Neural cell (in vitro differentiated cells): ENCODE data around the gene MPPED2. TPM values are rescaled to one million over a fixed set of nuclear protein-coding genes. Genes with fewer than 3 reads are reported as not detected.

Experiments
- H2AFZ ChIP-seq: fragments of 200-600, 300-800 bp; sonication (generic), shearing (Covaris generic); 2 replicates; pipeline ENCODE4 v1.6.0; 2014; ENCODE audit warnings: low read depth, mild to moderate bottlenecking, antibody characterized with exemption, low read length, moderate library complexity
- H3F3A ChIP-seq: fragments of 200-600 bp; shearing (Covaris generic); 2 replicates; pipeline ENCODE4 v1.6.1; 2016; ENCODE audit warnings: mild to moderate bottlenecking, moderate library complexity, mixed read lengths, antibody characterized with exemption, low read length; ENCODE audit not compliant: insufficient read depth, poor library complexity, severe bottlenecking
- H3K27ac ChIP-seq: fragments of 200-600, 300-800 bp; sonication (generic), shearing (Covaris generic); 2 replicates; pipeline ENCODE4 v1.5.1; 2014; ENCODE audit warnings: mild to moderate bottlenecking, low read length, moderate library complexity
- H3K27me3 ChIP-seq: fragments of 300-800, 200-600 bp; sonication (generic), shearing (Covaris generic); 2 replicates; pipeline ENCODE4 v1.6.0; 2014; ENCODE audit warnings: mild to moderate bottlenecking, low read depth, low read length, moderate library complexity; ENCODE audit not compliant: insufficient read depth
- H3K36me3 ChIP-seq: fragments of 300-800, 200-600 bp; sonication (generic), shearing (Covaris generic); 2 replicates; pipeline ENCODE4 v1.5.1; 2014; ENCODE audit warnings: mild to moderate bottlenecking, antibody characterized with exemption, low read length, moderate library complexity; ENCODE audit not compliant: insufficient read depth
- H3K4me2 ChIP-seq: fragments of 300-800, 200-600 bp; sonication (generic), shearing (Covaris generic); 2 replicates; pipeline ENCODE4 v1.6.0; 2014; ENCODE audit warnings: mild to moderate bottlenecking, low read length
- H3K4me3 ChIP-seq: fragments of 300-800, 200-600 bp; sonication (generic), shearing (Covaris generic); 2 replicates; pipeline ENCODE4 v1.5.1; 2014; ENCODE audit warnings: mild to moderate bottlenecking, low read length, moderate library complexity
- H3K79me2 ChIP-seq: fragments of 200-600 bp; shearing (Covaris generic); replicated peaks from 2 replicates; pipeline ENCODE4 v1.6.0; 2014; ENCODE audit warnings: mild to moderate bottlenecking, low read length, moderate library complexity; ENCODE audit not compliant: insufficient read depth
- H3K9ac ChIP-seq: fragments of 300-800, 200-600 bp; sonication (generic), shearing (Covaris generic); 2 replicates; pipeline ENCODE4 v1.6.1; 2016; ENCODE audit warnings: mild to moderate bottlenecking, low read length, mixed read lengths
- H3K9me2 ChIP-seq: fragments of 200-600 bp; shearing (Covaris generic); 2 replicates; pipeline ENCODE4 v1.6.1; 2016; ENCODE audit warnings: mild to moderate bottlenecking, low read length, mixed read lengths; ENCODE audit not compliant: insufficient read depth
- H3K9me3 ChIP-seq: fragments of 200-600, 300-800 bp; sonication (generic), shearing (Covaris generic); 2 replicates; pipeline ENCODE4 v1.6.1; 2016; ENCODE audit warnings: mild to moderate bottlenecking, mixed run types, low read length, moderate library complexity, mixed read lengths
- H4K20me1 ChIP-seq: fragments of 200-600 bp; shearing (Covaris generic); 2 replicates; pipeline ENCODE4 v1.6.1; 2016; ENCODE audit warnings: mild to moderate bottlenecking, mixed run types; ENCODE audit not compliant: insufficient read depth
- CTCF ChIP-seq: fragments of 450-650 bp; IDR thresholded peaks from 2 replicates; pipeline ENCODE4 v1.5.1; 2014; ENCODE audit warnings: antibody characterized with exemption, mild to moderate bottlenecking, moderate library complexity; ENCODE audit not compliant: poor library complexity, severe bottlenecking
- EP300 ChIP-seq: fragments of 450-650 bp; conservative IDR thresholded peaks from 2 replicates; pipeline ENCODE4 v1.6.1; 2014; ENCODE audit warnings: antibody characterized with exemption, mild to moderate bottlenecking, moderate library complexity; ENCODE audit not compliant: poor library complexity, severe bottlenecking
- EZH2 ChIP-seq: fragments of 200-600, 300-800 bp; shearing (Covaris generic), sonication (generic); IDR thresholded peaks from 2 replicates; pipeline ENCODE4 v1.6.1; 2014; ENCODE audit warnings: antibody characterized with exemption, low read length, borderline replicate concordance, mild to moderate bottlenecking; ENCODE audit not compliant: insufficient read depth, poor library complexity, severe bottlenecking
- MXI1 ChIP-seq: fragments of 450-650 bp; conservative IDR thresholded peaks from 2 replicates; pipeline ENCODE4 v1.6.1; 2014; ENCODE audit warnings: antibody characterized with exemption, mild to moderate bottlenecking; ENCODE audit not compliant: poor library complexity, severe bottlenecking
- POLR2AphosphoS5 ChIP-seq: IDR thresholded peaks from 2 replicates; pipeline ENCODE4 v1.6.1; 2012
- RAD21 ChIP-seq: fragments of 450-650 bp; conservative IDR thresholded peaks from 2 replicates; pipeline ENCODE4 v1.6.1; 2014; ENCODE audit warnings: antibody characterized with exemption, mild to moderate bottlenecking, moderate library complexity
- REST ChIP-seq: IDR thresholded peaks from 2 replicates; pipeline ENCODE4 v1.6.1; 2012; ENCODE audit warnings: borderline replicate concordance
- SMC3 ChIP-seq: fragments of 450-650 bp; conservative IDR thresholded peaks from 2 replicates; pipeline ENCODE4 v1.6.1; 2014; ENCODE audit warnings: antibody characterized with exemption, mild to moderate bottlenecking, moderate library complexity; ENCODE audit not compliant: poor library complexity
- TAF1 ChIP-seq: IDR thresholded peaks from 2 replicates; pipeline ENCODE4 v1.6.1; 2012; ENCODE audit warnings: low read depth
- polyA plus RNA-seq: library from polyadenylated mRNA; depleted of rRNA; stranded (reverse); fragments of >200 nt; gene quantifications from 2 replicates; pipeline ENCODE4 v1.2.3, GENCODE V29; 2014

Gene MPPED2
- polyA plus RNA-seq, 1 donor from 2014 or later = 99.7 TPM

- no peak overlapping the region for H3K27ac ChIP-seq
Observed at GRCh38 chr11:30479899-30480298, 106.3 kb downstream of the MPPED2 start.

GRCh38 chr11:30478923-30479322 lies 107.2 kb downstream of the MPPED2 start:
- Histone ChIP-seq H3K4me2 (no peak overlapping the region), H3K9ac (no peak overlapping the region), H3K4me3 (no peak overlapping the region), H3K27me3 (no peaks in the 10 kb centered on the region), H2AFZ (no peak overlapping the region), H3K9me3 (no peaks in the 10 kb centered on the region), H3K27ac (no peak overlapping the region), H3F3A (no peaks in the 10 kb centered on the region), H3K36me3 (no peaks in the 10 kb centered on the region), H3K9me2 (no peaks in the 10 kb centered on the region), H3K79me2 (peaks cover 17% of the 10 kb centered on the region), H4K20me1 (no peaks in the 10 kb centered on the region)
- TF ChIP-seq POLR2AphosphoS5 (no peak), SMC3 (no peak), EZH2 (no peak), TAF1 (no peak), RAD21 (no peak), MXI1 (no peak), EP300 (no peak), CTCF (no peak)

More at GRCh38 chr11:30479899-30480298, 106.3 kb downstream of the MPPED2 start:
- H3K4me3 ChIP-seq = no peak overlapping the region
- no peaks in the 10 kb centered on the region for H3F3A ChIP-seq
- H2AFZ ChIP-seq = no peak overlapping the region
- H3K36me3 ChIP-seq = no peaks in the 10 kb centered on the region
- H3K4me2 ChIP-seq = no peak overlapping the region
- H3K9me2 ChIP-seq = no peaks in the 10 kb centered on the region
- no peaks in the 10 kb centered on the region for H3K27me3 ChIP-seq
- no peak for TF ChIP-seq EZH2
- no peak for TF ChIP-seq POLR2AphosphoS5
- TF ChIP-seq SMC3 = no peak
- TF ChIP-seq REST = no peak
- no peak for TF ChIP-seq CTCF
- TF ChIP-seq TAF1 = no peak
- TF ChIP-seq MXI1 = no peak
- TF ChIP-seq EP300 = no peak
- TF ChIP-seq RAD21 = no peak
- H3K9ac ChIP-seq = no peak overlapping the region
- no peaks in the 10 kb centered on the region for H3K9me3 ChIP-seq
- no peaks in the 10 kb centered on the region for H4K20me1 ChIP-seq
- H3K79me2 ChIP-seq = peaks cover 17% of the 10 kb centered on the region
